ENCODE results near the gene SHISA8.
"Not testable (repeated sequence)": the region's sequence is repeated elsewhere in the genome, so short reads cannot be mapped to it uniquely, and the experiment has no call there.

The SHISA8 gene

GRCh38 chr22:41898645-41899044 is 16.2 kb downstream of the SHISA8 start:
- no peak for DNase-seq

- DNase-seq, result no peak
Measured at GRCh38 chr22:41893591-41894375, 21.1 kb downstream of the SHISA8 start.

GRCh38 chr22:41892721-41893120 is 22.2 kb downstream of the SHISA8 start:
- DNase-seq, result no peak

GRCh38 chr22:41891407-41891806 is 23.5 kb downstream of the SHISA8 start:
- DNase-seq, result no peak

- DNase-seq, result no peak
Measured at GRCh38 chr22:41888627-41889200, 26.2 kb downstream of the SHISA8 start.

- no peak for DNase-seq
Measured at GRCh38 chr22:41885516-41885915, 29.4 kb downstream of the SHISA8 start.

GRCh38 chr22:41885116-41885515 is 29.8 kb downstream of the SHISA8 start:
- no peak for DNase-seq

- DNase-seq, result no peak
Measured at GRCh38 chr22:41883400-41883799, 31.5 kb downstream of the SHISA8 start.

- DNase-seq, result no peak
Measured at GRCh38 chr22:41880653-41881052, 34.2 kb downstream of the SHISA8 start.

- DNase-seq, result no peak
Measured at GRCh38 chr22:41876675-41877074, 38.2 kb downstream of the SHISA8 start.

GRCh38 chr22:41876275-41876674 is 38.6 kb downstream of the SHISA8 start:
- no peak for DNase-seq

- no peak for DNase-seq
Measured at GRCh38 chr22:41875531-41876270, 39.2 kb downstream of the SHISA8 start.

- DNase-seq, result no peak
Measured at GRCh38 chr22:41874090-41874489, 40.8 kb downstream of the SHISA8 start.

- DNase-seq, result no peak
Measured at GRCh38 chr22:41873391-41873790, 41.5 kb downstream of the SHISA8 start.

- DNase-seq, result no peak
Measured at GRCh38 chr22:41870786-41871185, 44.1 kb downstream of the SHISA8 start.

- not testable (repeated sequence) for DNase-seq
Measured at GRCh38 chr22:41870081-41870480, 44.8 kb downstream of the SHISA8 start.

GRCh38 chr22:41868556-41868955 is 46.3 kb downstream of the SHISA8 start:
- DNase-seq, result no peak

- DNase-seq, result no peak
Measured at GRCh38 chr22:41863472-41863871, 51.4 kb downstream of the SHISA8 start.

GRCh38 chr22:41862530-41863266 is 52.2 kb downstream of the SHISA8 start:
- DNase-seq, result no peak

- no peak for DNase-seq
Measured at GRCh38 chr22:41862160-41862529, 52.7 kb downstream of the SHISA8 start.

Measured in KG1 (cell line).